Effector CD8-positive, alpha-beta T cell (primary cell): Measurements from ENCODE around the gene ZDHHC21.

Source experiments
- DNase-seq: peaks from one replicate; lab custom pipeline; 2025; lab: John Stamatoyannopoulos, UW

Gene ZDHHC21

GRCh38 chr9:14616188-14616982 is 76.8 kb downstream of the ZDHHC21 start:
- DNase-seq = no peak

GRCh38 chr9:14608540-14608939 is 84.7 kb downstream of the ZDHHC21 start:
- DNase-seq = no peak

- DNase-seq = no peak
These were observed 95.9 kb downstream of the ZDHHC21 start for GRCh38 chr9:14597171-14597799.

DNA sequence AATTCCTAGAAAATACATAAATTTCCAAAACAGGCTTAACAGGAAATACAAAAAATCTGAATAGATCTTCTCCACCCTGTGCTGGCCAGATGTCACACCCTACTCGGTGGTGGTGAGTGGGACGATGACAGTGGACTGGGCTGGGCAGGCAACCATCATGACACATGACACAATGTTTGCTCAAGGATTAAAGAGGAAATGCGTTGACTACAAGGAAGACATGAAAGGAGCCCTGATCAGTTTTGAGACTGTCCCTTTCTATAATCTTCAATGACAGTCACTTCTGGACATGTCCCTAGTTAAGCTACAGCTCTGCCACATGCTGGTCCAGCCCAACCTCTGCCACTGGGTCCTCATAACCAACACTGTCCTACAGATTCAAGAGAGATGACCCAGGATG is 99.8 kb downstream of the ZDHHC21 start:
- no peak for DNase-seq

DNA sequence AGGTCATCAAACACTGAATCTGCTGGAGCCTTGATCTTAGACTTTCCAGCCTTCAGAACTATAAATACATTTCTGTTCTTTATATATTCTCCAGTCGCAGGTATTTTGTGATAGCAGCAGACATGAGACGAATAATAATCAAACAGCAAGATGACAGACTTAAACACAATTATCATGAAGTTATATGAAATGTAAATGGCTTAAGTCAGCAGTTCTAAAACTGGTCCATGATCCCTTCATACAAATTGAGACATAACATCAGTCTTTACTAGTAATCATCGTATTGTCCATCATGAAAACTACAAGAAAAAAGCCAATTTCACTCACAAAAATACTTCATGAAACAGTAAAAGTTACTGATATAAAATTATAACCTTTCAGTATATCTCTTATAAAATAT is 101.8 kb downstream of the ZDHHC21 start:
- DNase-seq = no peak

DNA sequence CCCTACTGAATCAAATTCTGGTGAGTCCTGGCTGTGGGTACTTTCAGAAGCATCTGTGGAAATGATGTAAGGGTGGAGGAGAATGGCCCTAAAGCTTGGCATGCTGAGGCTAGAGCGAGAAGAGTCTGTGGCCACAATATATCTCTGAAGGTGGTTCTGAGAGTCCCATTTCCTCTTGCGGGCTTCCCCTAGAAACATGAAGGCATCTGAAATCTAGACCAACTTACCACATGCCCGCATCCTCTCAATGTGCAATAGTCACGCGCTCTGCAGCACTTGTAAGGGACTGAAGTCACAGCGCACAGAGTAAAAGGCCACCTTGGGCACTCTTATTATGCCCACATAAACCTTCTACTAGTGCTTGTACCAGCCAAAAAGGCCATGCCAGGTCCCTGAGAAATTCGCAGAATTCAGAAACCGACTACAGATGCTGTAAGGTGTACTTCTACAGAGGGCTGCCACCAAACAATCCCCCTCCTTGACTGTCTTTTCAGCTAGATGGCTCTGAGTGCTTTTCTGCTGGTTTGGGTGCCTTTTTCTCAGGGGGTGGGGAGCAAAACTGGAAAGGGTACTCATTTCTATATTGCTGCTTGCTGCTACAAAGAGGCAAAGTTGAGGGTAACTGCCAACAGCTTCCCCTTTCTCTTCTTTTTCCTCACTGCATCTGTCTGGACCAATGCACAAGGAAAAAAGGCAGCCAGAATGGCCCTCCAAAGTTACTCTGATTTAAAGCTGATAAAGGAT is 107.3 kb downstream of the ZDHHC21 start:
- DNase-seq = no peak

DNA sequence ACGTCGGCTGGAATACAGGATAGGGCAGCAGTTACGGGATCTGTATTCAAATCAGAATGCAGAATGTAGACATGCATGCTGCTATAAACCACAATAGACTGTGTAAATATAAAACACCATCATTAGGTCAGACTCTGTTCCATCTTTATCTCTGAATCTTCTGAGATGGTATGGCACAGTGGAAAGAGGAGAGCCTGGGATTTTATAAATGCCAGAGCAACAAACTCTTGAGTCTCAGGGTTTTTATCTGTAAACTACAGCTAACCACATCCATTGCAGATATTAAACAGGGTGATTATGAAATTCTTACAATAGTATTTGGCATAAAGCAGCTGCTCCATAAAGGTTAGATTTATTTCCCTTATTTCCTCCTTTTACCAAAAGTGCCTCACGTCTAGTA is 108.7 kb downstream of the ZDHHC21 start:
- DNase-seq = no peak

DNA sequence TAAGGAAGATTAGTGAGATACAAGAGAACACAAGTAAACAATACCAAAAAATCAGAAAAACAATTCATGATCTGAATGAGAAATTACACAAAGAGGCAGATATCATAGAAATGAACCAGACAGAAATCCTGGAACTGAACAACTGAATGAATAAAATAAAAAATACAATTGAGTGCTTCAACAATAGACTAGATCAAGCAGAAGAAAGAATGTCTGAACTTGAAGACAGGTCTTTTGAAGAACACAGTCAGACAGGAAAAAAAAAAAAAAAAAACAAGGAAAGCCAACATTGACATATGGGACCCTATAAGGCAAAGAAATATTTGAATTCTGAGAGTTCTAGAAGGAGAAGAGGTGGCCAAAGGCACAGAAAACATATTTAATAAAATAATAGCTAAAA is 115.2 kb downstream of the ZDHHC21 start:
- DNase-seq = no peak

DNA sequence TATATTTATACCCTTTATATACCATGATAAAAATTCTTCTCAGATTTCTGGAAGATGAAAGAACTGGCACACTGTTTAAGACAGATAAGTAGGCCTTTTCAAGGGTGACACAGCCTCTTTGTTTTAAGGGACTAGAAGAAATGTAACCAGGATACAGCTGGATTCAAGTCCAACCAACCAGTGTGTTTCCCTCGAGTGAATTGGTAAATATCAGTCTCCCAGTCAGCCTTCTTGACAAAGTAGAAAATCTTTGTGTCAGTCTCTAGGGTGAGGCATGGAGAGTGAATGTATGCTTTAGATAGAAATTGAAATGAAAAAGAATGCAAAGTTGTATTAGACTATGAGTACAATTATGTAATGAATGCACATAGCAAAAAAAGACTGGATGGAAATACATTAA is 119.1 kb downstream of the ZDHHC21 start:
- DNase-seq = no peak

DNA sequence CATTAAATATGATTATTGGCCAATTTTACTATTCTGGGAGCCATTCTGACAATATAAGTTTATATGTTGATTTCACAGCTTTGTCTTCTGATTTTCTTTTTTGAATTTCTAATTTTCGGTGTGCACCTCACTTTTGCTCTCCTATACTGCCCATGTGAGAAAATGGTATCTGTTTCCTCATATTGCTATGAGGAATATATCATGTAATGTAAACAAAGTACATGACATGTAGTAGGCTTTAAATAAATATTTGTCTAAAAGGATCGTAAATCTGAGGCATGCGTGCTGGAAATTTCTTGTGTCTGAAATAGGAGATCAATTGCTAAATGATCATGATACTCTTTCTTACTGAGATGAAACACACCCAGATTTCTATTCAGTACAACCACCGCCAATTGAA is 119.9 kb downstream of the ZDHHC21 start:
- DNase-seq = no peak

- DNase-seq = no peak
These were observed 127.7 kb downstream of the ZDHHC21 start for GRCh38 chr9:14565352-14566016.

GRCh38 chr9:14563902-14564624 is 129.2 kb downstream of the ZDHHC21 start:
- DNase-seq = no peak

- no peak for DNase-seq
These were observed 131.3 kb downstream of the ZDHHC21 start for GRCh38 chr9:14561929-14562405.
